Left colon (tissue), 2 donors: ENCODE data around the gene PHIP. TPM values are rescaled to one million over a fixed set of nuclear protein-coding genes. Genes with fewer than 3 reads are reported as not detected.
"Not testable (repeated sequence)": the region's sequence is repeated elsewhere in the genome, so short reads cannot be mapped to it uniquely, and the experiment has no call there.

Source experiments
- ATAC-seq: fragments of 200-7000 bp; cut with Tn5 transposase; one replicate; pipeline ENCODE4 v1.9.1; 2020; ENCODE audit warnings: mild to moderate bottlenecking, moderate library complexity
- DNase-seq, 2 donors: peaks; one replicate each; pipeline ENCODE4 v3.0.0-alpha.2; 2020
- intact Hi-C, 2 donors: fragments of 100-400 bp; cut with DNase I in 1 of 2; cut with micrococcal nuclease in 1 of 2; formaldehyde crosslinking; loops; one replicate each; pipeline versions ENCODE4 v1.11.2 to v1.14.0; 2022; cut with DNase I, micrococcal nuclease
- total RNA-seq, 2 donors: library from RNA; stranded (reverse); fragmentation: NEBNext Ultra II Directional; extraction: Animal tissue kit (Norgen Biotek cat#: 25700); gene quantifications; one replicate each; pipeline ENCODE4 v1.2.1, GENCODE V29; 2021
- donor health status: DM: no; HTN: no; CAD: no.
- donor health status: DM: yes; HTN: yes; CAD: no.

The PHIP gene
- total RNA-seq, 2 donors from 2014 or later: 17.9 to 19.2 TPM

- intact Hi-C loops: no loop called here
- DNase-seq (no peak), ATAC-seq (no peak)
These were observed 115.6 kb downstream of the PHIP start for GRCh38 chr6:78962448-78962847.

- DNase-seq (no peak), ATAC-seq (no peak)
- intact Hi-C loops: no loop called here
These were observed 123.3 kb downstream of the PHIP start for GRCh38 chr6:78954740-78955139.

GRCh38 chr6:78953798-78954197, 124.3 kb downstream of the PHIP start:
- DNase-seq (no peak), ATAC-seq (peak; percentile 86)
- intact Hi-C loops: no loop called here

- ATAC-seq (no peak), DNase-seq (no peak)
- intact Hi-C loops: no loop called here
These were observed 125.7 kb downstream of the PHIP start for GRCh38 chr6:78952362-78952761.

- ATAC-seq (no peak), DNase-seq (no peak)
- intact Hi-C loops: no loop called here
These were observed 129.3 kb downstream of the PHIP start for GRCh38 chr6:78948785-78949184.

- peak; percentile 11 for ATAC-seq
- intact Hi-C loops: no loop called here
- DNase-seq: no peak
These were observed 130.1 kb downstream of the PHIP start for GRCh38 chr6:78947962-78948361.

- intact Hi-C loops: no loop called here
- no peak for ATAC-seq
- DNase-seq: no peak
These were observed 130.5 kb downstream of the PHIP start for GRCh38 chr6:78947529-78947928.

GRCh38 chr6:78942446-78942845, 135.6 kb downstream of the PHIP start:
- intact Hi-C loops: no loop called here
- no peak for ATAC-seq
- no peak for DNase-seq

- ATAC-seq (no peak), DNase-seq (no peak)
- intact Hi-C loops: no loop called here
These were observed 141.5 kb downstream of the PHIP start for GRCh38 chr6:78936515-78936914.

GRCh38 chr6:78935553-78935952, 142.5 kb downstream of the PHIP start:
- intact Hi-C loops: no loop called here
- DNase-seq: no peak
- ATAC-seq: no peak

GRCh38 chr6:78925317-78925716, 152.7 kb downstream of the PHIP start:
- ATAC-seq (no peak), DNase-seq (no peak)
- intact Hi-C loops: no loop called here

- ATAC-seq, intact Hi-C loops, DNase-seq: not testable (repeated sequence)
These were observed 156.9 kb downstream of the PHIP start for GRCh38 chr6:78921168-78921567.

- ATAC-seq (no peak), DNase-seq (no peak)
- intact Hi-C loops: no loop called here
These were observed 160.3 kb downstream of the PHIP start for GRCh38 chr6:78917788-78918187.

GRCh38 chr6:78916411-78916810, 161.6 kb downstream of the PHIP start:
- intact Hi-C loops: no loop called here
- ATAC-seq: no peak
- DNase-seq: no peak

- ATAC-seq (no peak), DNase-seq (no peak)
- intact Hi-C loops: no loop called here
These were observed 166.7 kb downstream of the PHIP start for GRCh38 chr6:78911218-78911940.

- ATAC-seq (peak; percentile 78), DNase-seq (peak in 1 of 2 donors; percentile 31)
- intact Hi-C loops: no loop called here
These were observed 167.4 kb downstream of the PHIP start for GRCh38 chr6:78910591-78911171.

- DNase-seq (no peak), ATAC-seq (no peak)
- intact Hi-C loops: no loop called here
These were observed 168.0 kb downstream of the PHIP start for GRCh38 chr6:78910010-78910409.

- DNase-seq (no peak), ATAC-seq (no peak)
- intact Hi-C loops: no loop called here
These were observed 168.7 kb downstream of the PHIP start for GRCh38 chr6:78909391-78909790.

GRCh38 chr6:78908621-78909020, 169.4 kb downstream of the PHIP start:
- ATAC-seq (no peak), DNase-seq (no peak)
- intact Hi-C loops: no loop called here

- no peak for DNase-seq
- ATAC-seq: no peak
- intact Hi-C loops: no loop called here
These were observed 181.8 kb downstream of the PHIP start for GRCh38 chr6:78896227-78896626.

GRCh38 chr6:78889901-78890300, 188.2 kb downstream of the PHIP start:
- DNase-seq, intact Hi-C loops, ATAC-seq: not testable (repeated sequence)
